Skeletal muscle satellite cell (primary cell): ENCODE measurements around the gene TNFRSF8.

Experiments used
- H3K27me3 ChIP-seq: 2 replicates; pipeline ENCODE4 v1.7.0; 2013; ENCODE audit warnings: low read length; ENCODE audit not compliant: control insufficient read depth, insufficient read depth
- H3K36me3 ChIP-seq: 2 replicates; pipeline ENCODE4 v1.7.0; 2013; ENCODE audit warnings: mild to moderate bottlenecking, control low read depth, low read length; ENCODE audit not compliant: insufficient read depth
- H3K4me1 ChIP-seq: 2 replicates; pipeline ENCODE4 v1.7.0; 2013; ENCODE audit warnings: low read length; ENCODE audit not compliant: control insufficient read depth, insufficient read depth
- H3K4me2 ChIP-seq: 2 replicates; pipeline ENCODE4 v1.7.0; 2013; ENCODE audit warnings: mild to moderate bottlenecking, low read length
- H3K4me3 ChIP-seq: 2 replicates; pipeline ENCODE4 v1.7.0; 2013; ENCODE audit warnings: low read length
- H3K9ac ChIP-seq: 2 replicates; pipeline ENCODE4 v1.7.0; 2013; ENCODE audit warnings: mild to moderate bottlenecking, low read depth, low read length, moderate library complexity
- H3K9me3 ChIP-seq: replicated peaks from 2 replicates; pipeline ENCODE4 v1.7.0; 2013; ENCODE audit warnings: mild to moderate bottlenecking, control low read depth, low read length

The TNFRSF8 gene

GRCh38 chr1:12141163-12141850, 78.2 kb downstream of the TNFRSF8 start:
- Histone ChIP-seq H3K4me2 (no peak overlapping the region), H3K27me3 (no peaks in the 10 kb centered on the region), H3K36me3 (no peaks in the 10 kb centered on the region), H3K4me1 (peaks cover 26% of the 10 kb centered on the region), H3K4me3 (no peak overlapping the region), H3K9me3 (no peaks in the 10 kb centered on the region), H3K9ac (no peak overlapping the region)

- H3K9me3 ChIP-seq = no peaks in the 10 kb centered on the region
- H3K4me3 ChIP-seq = no peak overlapping the region
- H3K4me2 ChIP-seq = no peak overlapping the region
- H3K9ac ChIP-seq = no peak overlapping the region
- no peaks in the 10 kb centered on the region for H3K27me3 ChIP-seq
- H3K36me3 ChIP-seq = no peaks in the 10 kb centered on the region
- H3K4me1 ChIP-seq = peaks cover 29% of the 10 kb centered on the region
Measured at GRCh38 chr1:12142141-12142823, 79.2 kb downstream of the TNFRSF8 start.

- H3K9ac ChIP-seq = peak overlapping the region; percentile 33
- no peaks in the 10 kb centered on the region for H3K27me3 ChIP-seq
- no peak overlapping the region for H3K4me3 ChIP-seq
- no peaks in the 10 kb centered on the region for H3K36me3 ChIP-seq
- H3K4me2 ChIP-seq = peak overlapping the region; percentile 12
- H3K4me1 ChIP-seq = peaks cover 29% of the 10 kb centered on the region
- no peaks in the 10 kb centered on the region for H3K9me3 ChIP-seq
Measured at GRCh38 chr1:12142891-12143630, 80.0 kb downstream of the TNFRSF8 start.

- H3K36me3 ChIP-seq = no peaks in the 10 kb centered on the region
- H3K4me2 ChIP-seq = peak overlapping the region; percentile 15
- peaks cover 33% of the 10 kb centered on the region for H3K4me1 ChIP-seq
- peak overlapping the region; percentile 62 for H3K9ac ChIP-seq
- no peak overlapping the region for H3K4me3 ChIP-seq
- no peaks in the 10 kb centered on the region for H3K9me3 ChIP-seq
- no peaks in the 10 kb centered on the region for H3K27me3 ChIP-seq
Measured at GRCh38 chr1:12143631-12144155, 80.6 kb downstream of the TNFRSF8 start.

- Histone ChIP-seq H3K4me3 (no peak overlapping the region), H3K4me2 (peak overlapping the region; percentile 15), H3K27me3 (no peaks in the 10 kb centered on the region), H3K36me3 (no peaks in the 10 kb centered on the region), H3K9me3 (no peaks in the 10 kb centered on the region), H3K9ac (peak overlapping the region; percentile 62), H3K4me1 (peaks cover 33% of the 10 kb centered on the region)
Measured at GRCh38 chr1:12144236-12144635, 81.1 kb downstream of the TNFRSF8 start.

GRCh38 chr1:12144969-12145368, 81.9 kb downstream of the TNFRSF8 start:
- peaks cover 33% of the 10 kb centered on the region for H3K4me1 ChIP-seq
- no peak overlapping the region for H3K9ac ChIP-seq

GRCh38 chr1:12145616-12146342, 82.7 kb downstream of the TNFRSF8 start:
- H3K9me3 ChIP-seq = no peaks in the 10 kb centered on the region
- no peaks in the 10 kb centered on the region for H3K27me3 ChIP-seq
- H3K4me3 ChIP-seq = no peak overlapping the region
- H3K36me3 ChIP-seq = no peaks in the 10 kb centered on the region
- H3K4me1 ChIP-seq = peaks cover 33% of the 10 kb centered on the region
- H3K9ac ChIP-seq = no peak overlapping the region
- no peak overlapping the region for H3K4me2 ChIP-seq

More at GRCh38 chr1:12144969-12145368, 81.9 kb downstream of the TNFRSF8 start:
- Histone ChIP-seq H3K4me2 (no peak overlapping the region), H3K27me3 (no peaks in the 10 kb centered on the region), H3K9me3 (no peaks in the 10 kb centered on the region), H3K4me3 (no peak overlapping the region), H3K36me3 (no peaks in the 10 kb centered on the region)

GRCh38 chr1:12146343-12147112, 83.4 kb downstream of the TNFRSF8 start:
- Histone ChIP-seq H3K27me3 (no peaks in the 10 kb centered on the region), H3K9ac (no peak overlapping the region), H3K4me2 (no peak overlapping the region), H3K4me1 (peaks cover 33% of the 10 kb centered on the region), H3K4me3 (no peak overlapping the region), H3K9me3 (no peaks in the 10 kb centered on the region), H3K36me3 (no peaks in the 10 kb centered on the region)

- peaks cover 33% of the 10 kb centered on the region for H3K4me1 ChIP-seq
- no peak overlapping the region for H3K4me2 ChIP-seq
- no peak overlapping the region for H3K4me3 ChIP-seq
- H3K27me3 ChIP-seq = no peaks in the 10 kb centered on the region
- no peaks in the 10 kb centered on the region for H3K36me3 ChIP-seq
- no peaks in the 10 kb centered on the region for H3K9me3 ChIP-seq
- no peak overlapping the region for H3K9ac ChIP-seq
Measured at GRCh38 chr1:12147201-12147701, 84.1 kb downstream of the TNFRSF8 start.

- peaks cover 36% of the 10 kb centered on the region for H3K4me1 ChIP-seq
- no peaks in the 10 kb centered on the region for H3K9me3 ChIP-seq
- H3K27me3 ChIP-seq = no peaks in the 10 kb centered on the region
- H3K4me3 ChIP-seq = no peak overlapping the region
- no peaks in the 10 kb centered on the region for H3K36me3 ChIP-seq
- H3K9ac ChIP-seq = no peak overlapping the region
- no peak overlapping the region for H3K4me2 ChIP-seq
Measured at GRCh38 chr1:12148160-12148957, 85.3 kb downstream of the TNFRSF8 start.
